Tibial nerve (tissue), 4 donors: ENCODE data around the gene BCAS3.

Experiments
- EP300 ChIP-seq, 2 donors: sonication (generic); formaldehyde crosslinking; IDR thresholded peaks; one replicate each; pipeline ENCODE4 v1.6.1; 2017; ENCODE audit warnings: antibody characterized with exemption in 2 of 2, mild to moderate bottlenecking in 1 of 2
- TF ChIP-seq, protein P1 (sequence below), 5 experiments: fragments of 200-600 bp in 3 of 5; fragments of 450-650 bp in 2 of 5; sonication (generic) in 3 of 5; IDR thresholded peaks; one replicate each; pipeline ENCODE4 v1.5.1; 2016 to 2019; ENCODE audit warnings: antibody characterized with exemption in 5 of 5, mild to moderate bottlenecking in 3 of 5, moderate library complexity in 2 of 5

DNA sequence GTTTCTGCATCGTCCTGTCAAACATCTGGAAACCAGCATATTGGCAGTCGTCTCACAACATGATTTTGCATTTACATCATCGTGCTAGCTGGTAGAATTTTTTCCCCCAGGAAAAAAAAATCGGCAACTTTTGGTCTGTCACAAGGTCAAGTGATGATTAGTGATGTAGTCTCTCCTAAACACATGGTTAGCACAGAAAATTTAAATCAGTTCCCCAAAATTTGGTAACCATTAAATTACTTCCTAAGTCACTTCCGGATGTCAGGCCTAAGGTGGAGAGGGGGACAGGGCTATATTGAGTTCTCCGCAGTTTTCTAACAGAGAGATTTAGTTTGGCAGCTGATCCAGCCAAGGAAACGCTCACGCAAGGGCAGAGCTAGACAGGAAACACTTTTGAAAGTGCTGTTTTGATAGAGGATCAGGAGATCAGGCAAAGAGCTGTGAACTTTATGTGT is 451.0 kb downstream of the BCAS3 start:
- TF ChIP-seq, protein P1, sequence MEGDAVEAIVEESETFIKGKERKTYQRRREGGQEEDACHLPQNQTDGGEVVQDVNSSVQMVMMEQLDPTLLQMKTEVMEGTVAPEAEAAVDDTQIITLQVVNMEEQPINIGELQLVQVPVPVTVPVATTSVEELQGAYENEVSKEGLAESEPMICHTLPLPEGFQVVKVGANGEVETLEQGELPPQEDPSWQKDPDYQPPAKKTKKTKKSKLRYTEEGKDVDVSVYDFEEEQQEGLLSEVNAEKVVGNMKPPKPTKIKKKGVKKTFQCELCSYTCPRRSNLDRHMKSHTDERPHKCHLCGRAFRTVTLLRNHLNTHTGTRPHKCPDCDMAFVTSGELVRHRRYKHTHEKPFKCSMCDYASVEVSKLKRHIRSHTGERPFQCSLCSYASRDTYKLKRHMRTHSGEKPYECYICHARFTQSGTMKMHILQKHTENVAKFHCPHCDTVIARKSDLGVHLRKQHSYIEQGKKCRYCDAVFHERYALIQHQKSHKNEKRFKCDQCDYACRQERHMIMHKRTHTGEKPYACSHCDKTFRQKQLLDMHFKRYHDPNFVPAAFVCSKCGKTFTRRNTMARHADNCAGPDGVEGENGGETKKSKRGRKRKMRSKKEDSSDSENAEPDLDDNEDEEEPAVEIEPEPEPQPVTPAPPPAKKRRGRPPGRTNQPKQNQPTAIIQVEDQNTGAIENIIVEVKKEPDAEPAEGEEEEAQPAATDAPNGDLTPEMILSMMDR (IDR thresholded peaks at IDR 0.05) = no peak
- no peak for TF ChIP-seq EP300 (IDR thresholded peaks at IDR 0.05)
